ENCODE results near the gene AGTRAP. TPM values are rescaled to one million over a fixed set of nuclear protein-coding genes. Genes with fewer than 3 reads are reported as not detected.

AGTRAP gene
- total RNA-seq, 1 experiment from 2014 or later: 77.7 TPM

DNA sequence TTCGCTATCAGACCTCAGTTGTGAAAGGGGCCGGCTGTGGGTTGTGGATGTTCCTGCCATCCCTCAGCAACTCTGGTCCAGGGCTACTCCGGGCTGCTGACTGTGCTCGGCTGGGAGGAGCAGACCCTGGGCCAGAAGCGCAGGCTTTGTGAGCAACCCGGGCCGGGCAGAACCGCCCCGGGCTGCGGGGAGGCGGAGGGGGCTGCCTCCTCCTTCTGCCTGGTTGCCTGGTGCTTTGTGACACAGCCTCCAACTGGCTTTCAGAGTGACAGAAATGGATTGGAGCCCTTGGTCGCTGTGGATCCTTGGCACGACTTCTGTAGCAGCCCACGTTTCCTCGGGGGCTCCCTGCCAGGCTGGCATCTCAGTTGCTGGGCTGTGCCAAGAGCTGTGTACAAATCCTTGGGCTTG is 34.4 kb upstream of the AGTRAP start:
- DNase-seq: no peak
- no TSS peak for BruUV-seq (replicated peaks)
- TF ChIP-seq, protein P1, sequence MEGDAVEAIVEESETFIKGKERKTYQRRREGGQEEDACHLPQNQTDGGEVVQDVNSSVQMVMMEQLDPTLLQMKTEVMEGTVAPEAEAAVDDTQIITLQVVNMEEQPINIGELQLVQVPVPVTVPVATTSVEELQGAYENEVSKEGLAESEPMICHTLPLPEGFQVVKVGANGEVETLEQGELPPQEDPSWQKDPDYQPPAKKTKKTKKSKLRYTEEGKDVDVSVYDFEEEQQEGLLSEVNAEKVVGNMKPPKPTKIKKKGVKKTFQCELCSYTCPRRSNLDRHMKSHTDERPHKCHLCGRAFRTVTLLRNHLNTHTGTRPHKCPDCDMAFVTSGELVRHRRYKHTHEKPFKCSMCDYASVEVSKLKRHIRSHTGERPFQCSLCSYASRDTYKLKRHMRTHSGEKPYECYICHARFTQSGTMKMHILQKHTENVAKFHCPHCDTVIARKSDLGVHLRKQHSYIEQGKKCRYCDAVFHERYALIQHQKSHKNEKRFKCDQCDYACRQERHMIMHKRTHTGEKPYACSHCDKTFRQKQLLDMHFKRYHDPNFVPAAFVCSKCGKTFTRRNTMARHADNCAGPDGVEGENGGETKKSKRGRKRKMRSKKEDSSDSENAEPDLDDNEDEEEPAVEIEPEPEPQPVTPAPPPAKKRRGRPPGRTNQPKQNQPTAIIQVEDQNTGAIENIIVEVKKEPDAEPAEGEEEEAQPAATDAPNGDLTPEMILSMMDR (conservative IDR thresholded peaks at IDR 0.05): no peak
- no peak for TF ChIP-seq EZH2 (IDR thresholded peaks at IDR 0.05; ENCODE audit: low read depth)
- Histone ChIP-seq H3K27me3 (ENCODE audit: insufficient read depth, low read depth) (peaks cover 26% of the 10 kb centered on the region), H3K27ac (no peak overlapping the region), H3K4me3 (no peak overlapping the region), H3F3A (ENCODE audit: insufficient read depth, low read depth) (no peaks in the 10 kb centered on the region), H3K9me2 (ENCODE audit: insufficient read depth) (no peaks in the 10 kb centered on the region), H3K4me1 (replicated peaks; ENCODE audit: insufficient read depth) (no peaks in the 10 kb centered on the region), H3K79me2 (ENCODE audit: low read depth) (no peaks in the 10 kb centered on the region), H3K4me2 (no peak overlapping the region), H4K20me1 (ENCODE audit: insufficient read depth) (no peaks in the 10 kb centered on the region), H3K36me3 (ENCODE audit: low read depth) (no peaks in the 10 kb centered on the region), H2AFZ (no peak overlapping the region), H3K9me3 (ENCODE audit: insufficient read depth, low read depth) (no peaks in the 10 kb centered on the region)
- ChIA-PET POLR2A (ENCODE audit: unreplicated experiment) (no interaction called here), CTCF (no interaction called here)
- intact Hi-C loops (cut with micrococcal nuclease; ENCODE audit: unreplicated experiment): no loop called here

DNA sequence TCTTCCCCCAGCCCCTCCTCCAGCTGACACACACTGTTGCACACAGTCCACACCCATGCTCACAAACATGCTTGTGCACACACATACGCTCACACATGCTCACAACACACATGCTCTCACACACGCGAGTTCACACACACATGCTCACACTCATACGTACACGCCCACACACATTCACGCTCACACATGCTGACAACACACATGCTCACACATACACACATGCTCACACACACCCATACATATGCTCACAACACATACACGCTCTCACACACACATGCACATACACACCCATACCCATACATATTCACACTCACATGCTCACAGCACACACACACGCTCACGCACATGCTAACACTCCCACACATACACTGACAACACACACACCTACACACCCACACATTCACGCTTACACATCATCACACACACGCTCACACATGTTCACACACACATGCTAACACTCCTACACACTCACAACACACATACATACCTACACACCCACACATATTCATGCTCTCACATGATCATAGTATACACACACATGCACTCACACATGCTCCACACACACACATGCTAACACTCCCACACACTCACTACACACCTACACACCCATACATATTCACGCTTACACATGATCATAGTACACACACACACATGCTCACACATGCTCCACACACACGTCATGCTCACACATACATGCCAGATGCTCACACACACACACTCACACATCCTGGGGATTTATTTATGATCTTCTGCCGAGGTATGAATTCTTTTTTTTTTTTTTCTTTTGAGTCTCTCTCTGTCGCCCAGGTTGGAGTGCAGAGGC is 33.7 kb upstream of the AGTRAP start:
- Histone ChIP-seq H3K9me3 (ENCODE audit: insufficient read depth, low read depth) (no peaks in the 10 kb centered on the region), H3K4me2 (no peak overlapping the region), H3F3A (ENCODE audit: insufficient read depth, low read depth) (peaks cover under 1% of the 10 kb centered on the region; the same call in 1 of the 2 replicates), H3K4me3 (no peak overlapping the region), H3K4me1 (replicated peaks; ENCODE audit: insufficient read depth) (no peaks in the 10 kb centered on the region), H3K79me2 (ENCODE audit: low read depth) (no peaks in the 10 kb centered on the region), H4K20me1 (ENCODE audit: insufficient read depth) (no peaks in the 10 kb centered on the region), H2AFZ (no peak overlapping the region), H3K36me3 (ENCODE audit: low read depth) (no peaks in the 10 kb centered on the region), H3K27ac (no peak overlapping the region), H3K9me2 (ENCODE audit: insufficient read depth) (no peaks in the 10 kb centered on the region), H3K27me3 (ENCODE audit: insufficient read depth, low read depth) (peaks cover 26% of the 10 kb centered on the region)
- no TSS peak for BruUV-seq (replicated peaks)
- CTCF ChIA-PET: no interaction called here
- DNase-seq: no peak
- intact Hi-C loops (cut with micrococcal nuclease; ENCODE audit: unreplicated experiment): no loop called here
- POLR2A ChIA-PET (ENCODE audit: unreplicated experiment): no interaction called here
- TF ChIP-seq EZH2 (IDR thresholded peaks at IDR 0.05; ENCODE audit: low read depth): no peak
- TF ChIP-seq, protein P1 (conservative IDR thresholded peaks at IDR 0.05): no peak

DNA sequence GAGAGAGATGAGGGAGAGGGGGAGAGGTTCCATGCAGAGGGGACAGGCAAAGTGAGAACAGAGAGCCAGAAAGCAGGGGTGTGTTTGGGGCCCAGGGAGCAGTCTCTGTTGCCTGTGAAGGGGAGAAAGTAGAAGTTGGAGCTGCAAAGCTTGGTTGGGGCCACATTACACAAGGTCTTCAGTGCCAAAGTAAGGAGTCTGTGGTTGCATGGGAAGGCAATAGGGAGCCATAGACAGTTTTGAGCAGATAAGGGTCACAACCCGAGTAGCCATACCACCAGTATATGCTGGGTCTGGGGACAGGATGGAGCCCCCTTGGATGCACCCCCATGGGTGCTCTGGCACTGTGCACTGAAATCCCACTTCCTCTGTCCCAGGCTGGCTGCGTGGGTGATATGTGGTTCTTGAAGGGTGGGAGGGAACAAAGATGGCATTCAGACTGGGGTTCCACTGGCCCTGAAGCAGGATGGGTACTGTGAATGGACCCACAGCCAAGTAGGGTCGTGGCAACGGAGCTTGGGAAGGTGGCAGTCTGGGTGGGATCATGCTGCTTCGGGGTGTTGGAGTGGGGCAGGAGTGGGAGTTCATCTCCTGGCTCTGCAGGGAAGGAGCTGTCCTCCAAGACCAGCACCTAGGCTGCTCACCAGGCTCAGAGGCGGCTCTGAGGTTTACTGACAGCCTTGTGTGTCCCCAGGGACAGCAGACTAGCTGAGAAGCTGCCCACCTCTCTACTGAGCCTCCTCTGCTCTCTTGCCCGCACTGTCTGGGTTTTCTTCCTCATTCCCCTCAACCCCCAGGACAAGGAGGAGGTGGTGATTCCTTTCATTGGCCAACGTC is 32.4 kb upstream of the AGTRAP start:
- Histone ChIP-seq H3K4me3 (no peak overlapping the region), H3K9me3 (ENCODE audit: insufficient read depth, low read depth) (no peaks in the 10 kb centered on the region), H4K20me1 (ENCODE audit: insufficient read depth) (no peaks in the 10 kb centered on the region), H3K27ac (no peak overlapping the region), H2AFZ (no peak overlapping the region), H3K36me3 (ENCODE audit: low read depth) (no peaks in the 10 kb centered on the region), H3K4me2 (no peak overlapping the region), H3K4me1 (replicated peaks; ENCODE audit: insufficient read depth) (no peaks in the 10 kb centered on the region; the same call in 1 of the 2 replicates), H3K27me3 (ENCODE audit: insufficient read depth, low read depth) (peaks cover 26% of the 10 kb centered on the region), H3F3A (ENCODE audit: insufficient read depth, low read depth) (peaks cover 5% of the 10 kb centered on the region; the same call in 1 of the 2 replicates), H3K9me2 (ENCODE audit: insufficient read depth) (no peaks in the 10 kb centered on the region), H3K79me2 (ENCODE audit: low read depth) (no peaks in the 10 kb centered on the region)
- POLR2A ChIA-PET (ENCODE audit: unreplicated experiment): no interaction called here
- no peak for TF ChIP-seq EZH2 (IDR thresholded peaks at IDR 0.05; ENCODE audit: low read depth)
- TF ChIP-seq, protein P1 (conservative IDR thresholded peaks at IDR 0.05): no peak
- CTCF ChIA-PET: no interaction called here
- intact Hi-C loops (cut with micrococcal nuclease; ENCODE audit: unreplicated experiment): no loop called here
- DNase-seq: no peak
- BruUV-seq (replicated peaks): no TSS peak

Data from PC-9 (cell line).